PC-9 (cell line): Measurements from ENCODE around the gene TSC1. TPM values are rescaled to one million over a fixed set of nuclear protein-coding genes. Genes with fewer than 3 reads are reported as not detected.

ENCODE experiments used
- BruUV-seq: library from RNA; stranded (reverse); fragments of 400-500 nt; replicated peaks from 2 replicates; lab custom pipeline; 2021; lab: Mats Ljungman, UMichigan
- CTCF ChIA-PET: fragments of 300-600 bp; sonication (Branson Sonifier 250); formaldehyde crosslinking; loops from one replicate; lab custom pipeline; 2022; ENCODE audit warnings: antibody characterized with exemption; lab: Charles Lee
- POLR2A ChIA-PET: fragments of 300-600 bp; sonication (Branson Sonifier 250); formaldehyde crosslinking; loops from one replicate; lab custom pipeline; 2022; ENCODE audit warnings: antibody characterized with exemption; ENCODE audit not compliant: unreplicated experiment; lab: Charles Lee
- DNase-seq, 2 experiments: peaks; one replicate each; pipeline versions ENCODE4 v3.0.0 to v3.0.0-alpha.2; 2015 to 2022; ENCODE audit warnings: mixed read lengths in 1 of 2
- H2AFZ ChIP-seq: fragments of 200-600 bp; sonication (generic); 2 replicates; pipeline ENCODE4 v1.8.1; 2017; ENCODE audit warnings: antibody characterized with exemption
- H3F3A ChIP-seq: fragments of 200-600 bp; sonication (generic); 2 replicates; pipeline ENCODE4 v1.8.1; 2017; ENCODE audit warnings: antibody characterized with exemption, mild to moderate bottlenecking, low read depth; ENCODE audit not compliant: insufficient read depth
- H3K27ac ChIP-seq: fragments of 200-600 bp; sonication (generic); 2 replicates; pipeline ENCODE4 v1.6.1; 2016; ENCODE audit warnings: mixed run types
- H3K27me3 ChIP-seq: fragments of 200-600 bp; sonication (generic); 2 replicates; pipeline ENCODE4 v1.6.1; 2016; ENCODE audit warnings: low read depth, mixed run types; ENCODE audit not compliant: insufficient read depth
- H3K36me3 ChIP-seq: fragments of 200-600 bp; sonication (generic); 2 replicates; pipeline ENCODE4 v1.6.1; 2016; ENCODE audit warnings: low read depth, mixed run types
- H3K4me1 ChIP-seq: fragments of 200-600 bp; sonication (generic); replicated peaks from 2 replicates; pipeline ENCODE4 v1.6.1; 2016; ENCODE audit warnings: mixed run types; ENCODE audit not compliant: insufficient read depth
- H3K4me2 ChIP-seq: fragments of 200-600 bp; sonication (generic); 2 replicates; pipeline ENCODE4 v1.6.1; 2017; ENCODE audit warnings: mixed run types
- H3K4me3 ChIP-seq: fragments of 200-600 bp; sonication (generic); 2 replicates; pipeline ENCODE4 v1.6.1; 2016; ENCODE audit warnings: mixed run types
- H3K79me2 ChIP-seq: fragments of 200-600 bp; sonication (generic); 2 replicates; pipeline ENCODE4 v1.6.1; 2017; ENCODE audit warnings: low read depth, mixed run types
- H3K9me2 ChIP-seq: fragments of 200-600 bp; sonication (generic); 2 replicates; pipeline ENCODE4 v1.8.1; 2017; ENCODE audit warnings: mild to moderate bottlenecking; ENCODE audit not compliant: insufficient read depth
- H3K9me3 ChIP-seq: fragments of 200-600 bp; sonication (generic); 2 replicates; pipeline ENCODE4 v1.8.1; 2016; ENCODE audit warnings: low read depth; ENCODE audit not compliant: insufficient read depth
- H4K20me1 ChIP-seq: fragments of 200-600 bp; sonication (generic); 2 replicates; pipeline ENCODE4 v1.8.1; 2017; ENCODE audit not compliant: insufficient read depth
- CTCF ChIP-seq: fragments of 200-600 bp; sonication (generic); conservative IDR thresholded peaks from 2 replicates; pipeline ENCODE4 v1.6.1; 2017; ENCODE audit warnings: mixed run types, antibody characterized with exemption, mild to moderate bottlenecking, moderate library complexity
- EZH2 ChIP-seq: fragments of 200-600 bp; sonication (generic); IDR thresholded peaks from 2 replicates; pipeline ENCODE4 v1.8.0; 2017; ENCODE audit warnings: antibody characterized with exemption, low read depth
- intact Hi-C: fragments of 100-400 bp; cut with micrococcal nuclease; formaldehyde crosslinking; loops from one replicate; pipeline ENCODE4 v1.10.0; 2022; ENCODE audit not compliant: unreplicated experiment
- total RNA-seq: library from RNA; stranded (reverse); gene quantifications from 2 replicates; pipeline ENCODE4 v1.2.3, GENCODE V29; 2021

The TSC1 gene
- total RNA-seq, 1 experiment from 2014 or later: 61.0 TPM

- peak overlapping the region; percentile 96 for H3K27ac ChIP-seq
- peak overlapping the region; percentile 97 for H3K4me3 ChIP-seq
- DNase-seq: no peak
- H3K36me3 ChIP-seq: no peaks in the 10 kb centered on the region
- peaks cover 7% of the 10 kb centered on the region; the same call in 1 of the 2 replicates for H3F3A ChIP-seq
- intact Hi-C loops: no loop called here
- peaks cover 55% of the 10 kb centered on the region for H3K79me2 ChIP-seq
- 0 out of 2 replicates have a peak, but pooled peaks cover 3% of the 10 kb centered on the region for H4K20me1 ChIP-seq
- no peaks in the 10 kb centered on the region for H3K9me2 ChIP-seq
- POLR2A ChIA-PET: interaction anchor here (0.6 kb wide), 1 partner anchor 15 kb away, joined by 3 read pairs; no protein-coding TSS in a partner anchor
- BruUV-seq: TSS peak; percentile 57
- peak overlapping the region; percentile 100 for H3K4me2 ChIP-seq
- CTCF ChIA-PET: interaction anchor here (0.6 kb wide), 1 partner anchor 406 kb away, joined by 4 read pairs; no protein-coding TSS in a partner anchor
- H3K4me1 ChIP-seq: peaks cover 28% of the 10 kb centered on the region
- H3K9me3 ChIP-seq: no peaks in the 10 kb centered on the region
- TF ChIP-seq EZH2: no peak
- H3K27me3 ChIP-seq: no peaks in the 10 kb centered on the region
- peak overlapping the region; percentile 94 for H2AFZ ChIP-seq
Measured at GRCh38 chr9:132943651-132944293, 644 bp downstream of the TSC1 start.

GRCh38 chr9:132942541-132943182, 1.8 kb downstream of the TSC1 start:
- CTCF ChIA-PET: interaction anchor here (0.5 to 0.7 kb wide), 2 partner anchors 35 to 1181 kb away, joined by 3 to 5 read pairs; no protein-coding TSS in a partner anchor
- no TSS peak for BruUV-seq

GRCh38 chr9:132939169-132939568, 5.2 kb downstream of the TSC1 start:
- peaks cover 17% of the 10 kb centered on the region for H3F3A ChIP-seq
- no peak for TF ChIP-seq EZH2
- no peak for TF ChIP-seq CTCF
- ChIA-PET CTCF (no interaction called here), POLR2A (no interaction called here)
- no peak overlapping the region for H3K4me2 ChIP-seq
- DNase-seq: no peak
- no peak overlapping the region for H2AFZ ChIP-seq
- H3K36me3 ChIP-seq: no peaks in the 10 kb centered on the region
- H3K79me2 ChIP-seq: peaks cover 84% of the 10 kb centered on the region
- no peak overlapping the region for H3K4me3 ChIP-seq
- H3K9me2 ChIP-seq: no peaks in the 10 kb centered on the region
- no TSS peak for BruUV-seq
- H3K9me3 ChIP-seq: no peaks in the 10 kb centered on the region
- peaks cover 31% of the 10 kb centered on the region for H3K4me1 ChIP-seq
- H3K27me3 ChIP-seq: no peaks in the 10 kb centered on the region
- intact Hi-C loops: no loop called here
- 0 out of 2 replicates have a peak, but pooled peaks cover 3% of the 10 kb centered on the region for H4K20me1 ChIP-seq
- H3K27ac ChIP-seq: no peak overlapping the region

More at GRCh38 chr9:132942541-132943182, 1.8 kb downstream of the TSC1 start:
- TF ChIP-seq EZH2 (no peak), CTCF (no peak)
- Histone ChIP-seq H3K4me1 (peaks cover 35% of the 10 kb centered on the region), H3K9me3 (no peaks in the 10 kb centered on the region), H3K4me3 (peak overlapping the region; percentile 97; the same call in 1 of the 2 replicates), H3K36me3 (no peaks in the 10 kb centered on the region), H3K27me3 (no peaks in the 10 kb centered on the region), H3F3A (peaks cover 10% of the 10 kb centered on the region), H3K9me2 (no peaks in the 10 kb centered on the region), H3K79me2 (peaks cover 65% of the 10 kb centered on the region), H4K20me1 (0 out of 2 replicates have a peak, but pooled peaks cover 3% of the 10 kb centered on the region), H3K27ac (no peak overlapping the region), H2AFZ (no peak overlapping the region), H3K4me2 (peak overlapping the region; percentile 100)
- intact Hi-C loops: no loop called here
- POLR2A ChIA-PET: interaction anchor here (0.5 kb wide), 1 partner anchor 135 kb away, joined by 4 read pairs; no protein-coding TSS in a partner anchor
- DNase-seq: no peak
